HCT116 (cell line): ENCODE results near the gene STK39. TPM values are rescaled to one million over a fixed set of nuclear protein-coding genes. Genes with fewer than 3 reads are reported as not detected.

Experiments used
- ATAC-seq: fragments of 200-7000 bp; cut with Tn5 transposase; 2 replicates; pipeline ENCODE4 v1.9.1; 2020; ENCODE audit warnings: mild to moderate bottlenecking, moderate library complexity
- BruUV-seq: library from RNA; stranded (reverse); fragments of 400-500 nt; replicated peaks from 2 replicates; lab custom pipeline; 2021; lab: Mats Ljungman, UMichigan
- CTCF ChIA-PET: fragments of 300-600 bp; sonication (Branson Sonifier 250); formaldehyde crosslinking; loops from one replicate; lab custom pipeline; 2021; ENCODE audit warnings: antibody characterized with exemption; lab: Charles Lee
- POLR2A ChIA-PET: fragments of 300-600, 350-600 bp; sonication (Branson Sonifier 250); formaldehyde crosslinking; loops from one replicate; lab custom pipeline; 2021; ENCODE audit warnings: antibody characterized with exemption; lab: Charles Lee
- RAD21 ChIA-PET, 2 experiments: fragments of 300-600 bp; sonication (Branson Sonifier 250); formaldehyde crosslinking; loops; one replicate each; lab custom pipeline; 2023; ENCODE audit warnings: low total read pairs in 2 of 2; ENCODE audit not compliant: uncharacterized antibody in 2 of 2, unreplicated experiment in 2 of 2, low non-redundant PET in 1 of 2; lab: Charles Lee
- DNase-seq: peaks from one replicate; pipeline ENCODE4 v3.0.0-alpha.2; 2010; ENCODE audit warnings: low read depth, low spot score
- H2AFZ ChIP-seq: fragments of 200-600 bp; shearing (Covaris generic), sonication (generic); 2 replicates; pipeline ENCODE4 v1.6.1; 2017; ENCODE audit warnings: low read depth, mixed run types, mixed read lengths, antibody characterized with exemption, low read length; ENCODE audit not compliant: poor library complexity, severe bottlenecking
- H3K27ac ChIP-seq: 2 replicates; pipeline ENCODE4 v1.5.1; 2012; ENCODE audit warnings: low read depth, low read length
- H3K27me3 ChIP-seq: fragments of 200-600 bp; sonication (generic); 2 replicates; pipeline ENCODE4 v1.6.1; 2016; ENCODE audit warnings: mixed run types, low read length, mixed read lengths; ENCODE audit not compliant: insufficient read depth
- H3K36me3 ChIP-seq, 2 experiments: fragments of 200-500 bp in 1 of 2; fragments of 200-600 bp in 1 of 2; sonication (Bioruptor generic) in 1 of 2; sonication (generic) in 1 of 2; 2 replicates each; pipeline versions ENCODE4 v1.5.1 to v1.6.1; 2014 to 2016; ENCODE audit warnings: low read length in 2 of 2, inconsistent platforms in 1 of 2, mixed read lengths in 1 of 2, mixed run types in 1 of 2; ENCODE audit not compliant: insufficient read depth in 2 of 2, control insufficient read depth in 1 of 2
- H3K4me1 ChIP-seq, 2 experiments: fragments of 200-600 bp in 1 of 2; sonication (generic) in 1 of 2; 2 replicates each; pipeline versions ENCODE4 v1.5.1 to v1.6.1; 2012 to 2017; ENCODE audit warnings: low read length in 2 of 2, inconsistent platforms in 1 of 2, mild to moderate bottlenecking in 1 of 2, mixed read lengths in 1 of 2, mixed run types in 1 of 2, moderate library complexity in 1 of 2; ENCODE audit not compliant: insufficient read depth in 2 of 2, control insufficient read depth in 1 of 2
- H3K4me2 ChIP-seq: fragments of 200-600 bp; sonication (generic); 2 replicates; pipeline ENCODE4 v1.6.1; 2017; ENCODE audit warnings: mixed run types, low read length, mixed read lengths
- H3K4me3 ChIP-seq, 2 experiments: fragments of 200-600 bp in 1 of 2; sonication (generic) in 1 of 2; replicated peaks in 1 of 2; 2 replicates each; pipeline ENCODE4 v1.5.1; 2011 to 2016; ENCODE audit warnings: low read length in 2 of 2, control low read depth in 1 of 2, low read depth in 1 of 2, mild to moderate bottlenecking in 1 of 2, mixed read lengths in 1 of 2, mixed run types in 1 of 2
- H3K79me2 ChIP-seq: fragments of 200-600 bp; sonication (generic); 2 replicates; pipeline ENCODE4 v1.6.1; 2017; ENCODE audit warnings: mild to moderate bottlenecking, mixed run types, low read length, moderate library complexity, mixed read lengths; ENCODE audit not compliant: insufficient read depth
- H3K9ac ChIP-seq: fragments of 200-600 bp; sonication (generic); 2 replicates; pipeline ENCODE4 v1.6.1; 2016; ENCODE audit warnings: low read length, mixed read lengths
- H3K9me2 ChIP-seq: fragments of 200-600 bp; sonication (generic), shearing (Covaris generic); 2 replicates; pipeline ENCODE4 v1.6.1; 2017; ENCODE audit warnings: mixed run types, mild to moderate bottlenecking, moderate library complexity; ENCODE audit not compliant: insufficient read depth
- H3K9me3 ChIP-seq, 2 experiments: fragments of 200-500 bp in 1 of 2; fragments of 200-600 bp in 1 of 2; sonication (Bioruptor generic) in 1 of 2; sonication (generic) in 1 of 2; 2 replicates each; pipeline ENCODE4 v1.6.1; 2014 to 2017; ENCODE audit warnings: low read length in 2 of 2, mixed read lengths in 2 of 2, inconsistent platforms in 1 of 2, low read depth in 1 of 2, mild to moderate bottlenecking in 1 of 2, mixed run types in 1 of 2, moderate library complexity in 1 of 2; ENCODE audit not compliant: control insufficient read depth in 1 of 2, insufficient read depth in 1 of 2
- H4K20me1 ChIP-seq: fragments of 200-600 bp; sonication (generic), shearing (Covaris generic); 2 replicates; pipeline ENCODE4 v1.6.1; 2017; ENCODE audit warnings: mixed run types, mild to moderate bottlenecking, moderate library complexity; ENCODE audit not compliant: insufficient read depth
- CBX3 ChIP-seq: IDR thresholded peaks from 2 replicates; pipeline ENCODE4 v1.6.1; 2012; ENCODE audit warnings: low read depth
- CEBPB ChIP-seq: IDR thresholded peaks from 2 replicates; pipeline ENCODE4 v1.6.1; 2012; ENCODE audit warnings: low read depth
- EGR1 ChIP-seq: IDR thresholded peaks from 2 replicates; pipeline ENCODE4 v1.6.1; 2012; ENCODE audit warnings: low read depth
- ELF1 ChIP-seq: IDR thresholded peaks from 2 replicates; pipeline ENCODE4 v1.6.1; 2012; ENCODE audit warnings: low read depth, borderline replicate concordance
- EZH2 ChIP-seq: fragments of 200-600 bp; sonication (generic); IDR thresholded peaks from 2 replicates; pipeline ENCODE4 v1.6.1; 2017; ENCODE audit warnings: antibody characterized with exemption, mixed run types
- EZH2phosphoT487 ChIP-seq: fragments of 200-600 bp; IDR thresholded peaks from 2 replicates; pipeline ENCODE4 v1.6.1; 2018; ENCODE audit warnings: antibody characterized with exemption, borderline replicate concordance
- FOSL1 ChIP-seq: IDR thresholded peaks from 2 replicates; pipeline ENCODE4 v1.6.1; 2012; ENCODE audit warnings: low read depth
- JUND ChIP-seq: IDR thresholded peaks from 2 replicates; pipeline ENCODE4 v1.6.1; 2012
- POLR2A ChIP-seq: IDR thresholded peaks from 2 replicates; pipeline ENCODE4 v1.7.0; 2011; ENCODE audit warnings: borderline replicate concordance; ENCODE audit not compliant: insufficient read depth, insufficient read length; ENCODE audit errors: extremely low read depth
- RAD21 ChIP-seq: IDR thresholded peaks from 2 replicates; pipeline ENCODE4 v1.6.1; 2012; ENCODE audit warnings: low read depth, mild to moderate bottlenecking
- SIN3A ChIP-seq: IDR thresholded peaks from 2 replicates; pipeline ENCODE4 v1.6.1; 2012; ENCODE audit warnings: low read depth
- TCF7L2 ChIP-seq: IDR thresholded peaks from 2 replicates; pipeline ENCODE4 v1.7.0; 2011; ENCODE audit warnings: borderline replicate concordance, inconsistent platforms; ENCODE audit not compliant: insufficient read depth, insufficient read length; ENCODE audit errors: extremely low read depth
- YY1 ChIP-seq: IDR thresholded peaks from 2 replicates; pipeline ENCODE4 v1.6.1; 2011; ENCODE audit warnings: low read length, low read depth, moderate library complexity, mild to moderate bottlenecking; ENCODE audit not compliant: insufficient replicate concordance; ENCODE audit errors: extremely low read depth
- ZFX ChIP-seq: fragments of 450-650 bp; IDR thresholded peaks from 2 replicates; pipeline ENCODE4 v1.6.1; 2017
- intact Hi-C: fragments of 100-400 bp; cut with micrococcal nuclease; formaldehyde crosslinking; loops from 2 replicates; pipeline ENCODE4 v1.10.0; 2022
- total RNA-seq: library from RNA; stranded (reverse); gene quantifications from one replicate; pipeline ENCODE4 v1.2.1, GENCODE V29; 2021; ENCODE audit not compliant: unreplicated experiment
- TF ChIP-seq, protein P1 (sequence below): IDR thresholded peaks from 2 replicates; pipeline ENCODE4 v1.6.1; 2012
- TF ChIP-seq, protein P2 (sequence below): IDR thresholded peaks from 2 replicates; pipeline ENCODE4 v1.6.1; 2012

STK39 gene
- total RNA-seq, 1 experiment from 2014 or later = 118 TPM

DNA sequence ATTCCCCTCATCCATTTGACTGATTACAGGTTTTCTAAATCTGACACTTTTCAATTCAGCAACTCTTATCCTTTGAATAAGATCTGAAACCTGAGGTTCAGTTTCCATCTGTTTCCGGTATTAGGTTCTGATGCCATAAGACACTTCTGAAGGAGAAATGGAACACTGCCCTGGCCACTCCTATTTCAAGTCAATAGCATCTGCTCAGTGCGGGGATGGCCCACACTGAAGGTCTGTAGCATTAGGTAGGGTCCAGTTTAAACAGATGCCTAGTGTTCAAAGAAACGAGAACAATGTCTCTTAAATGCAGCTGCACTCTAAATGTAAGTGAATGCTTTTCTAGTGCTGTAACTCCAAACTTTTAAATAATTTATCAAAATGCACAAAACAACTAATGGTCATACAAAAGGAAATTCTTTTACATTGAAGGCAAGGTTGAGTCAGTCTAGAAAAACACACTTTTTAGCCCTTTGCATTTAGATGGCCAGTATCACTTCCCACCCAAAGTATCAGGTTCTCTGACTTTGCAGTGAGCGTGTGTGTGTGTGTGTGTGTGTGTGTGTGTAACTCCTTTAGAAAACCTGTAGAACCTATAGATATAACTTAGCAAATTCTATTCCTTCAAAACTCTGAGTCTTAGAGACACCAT is 78.2 kb downstream of the STK39 start:
- intact Hi-C loops = loop anchor here (5.0 kb wide), 1 partner anchor 78 kb away; the partner anchor contains the start of gene STK39
- Histone ChIP-seq H3K36me3 (peaks cover 0 to 24% of the 10 kb centered on the region in 2 experiments; a peak in 1 of 4 replicates), H3K27me3 (no peaks in the 10 kb centered on the region), H3K27ac (peak overlapping the region; percentile 89), H2AFZ (no peak overlapping the region), H3K79me2 (peaks cover 95% of the 10 kb centered on the region), H3K9me3 (no peaks in the 10 kb centered on the region), H4K20me1 (no peaks in the 10 kb centered on the region), H3K4me2 (peak overlapping the region; percentile 33), H3K9ac (peak overlapping the region; percentile 36), H3K9me2 (no peaks in the 10 kb centered on the region), H3K4me3 (no peak overlapping the region), H3K4me1 (peaks cover 54 to 85% of the 10 kb centered on the region in 2 experiments)
- CTCF ChIA-PET = no interaction called here
- ATAC-seq = no peak
- POLR2A ChIA-PET = no interaction called here
- no peak for TF ChIP-seq POLR2A
- TF ChIP-seq RAD21 = no peak
- no peak for TF ChIP-seq JUND
- TF ChIP-seq, protein P1, sequence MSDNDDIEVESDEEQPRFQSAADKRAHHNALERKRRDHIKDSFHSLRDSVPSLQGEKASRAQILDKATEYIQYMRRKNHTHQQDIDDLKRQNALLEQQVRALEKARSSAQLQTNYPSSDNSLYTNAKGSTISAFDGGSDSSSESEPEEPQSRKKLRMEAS = no peak
- TF ChIP-seq SIN3A = no peak
- TF ChIP-seq CBX3 = no peak
- TF ChIP-seq ELF1 = no peak
- no peak for TF ChIP-seq EGR1
- TF ChIP-seq FOSL1 = no peak
- TF ChIP-seq, protein P2, sequence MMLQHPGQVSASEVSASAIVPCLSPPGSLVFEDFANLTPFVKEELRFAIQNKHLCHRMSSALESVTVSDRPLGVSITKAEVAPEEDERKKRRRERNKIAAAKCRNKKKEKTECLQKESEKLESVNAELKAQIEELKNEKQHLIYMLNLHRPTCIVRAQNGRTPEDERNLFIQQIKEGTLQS = no peak
- no peak for TF ChIP-seq TCF7L2
- no peak for TF ChIP-seq ZFX
- no peak for TF ChIP-seq YY1
- no peak for TF ChIP-seq EZH2
- TF ChIP-seq EZH2phosphoT487 = no peak
- TF ChIP-seq CEBPB = no peak
- BruUV-seq = no TSS peak
- RAD21 ChIA-PET = no interaction called here
- no peak for DNase-seq
